ENCODE data around the gene TRPC5OS. TPM values are rescaled to one million over a fixed set of nuclear protein-coding genes. Genes with fewer than 3 reads are reported as not detected.

The TRPC5OS gene
- polyA plus RNA-seq, 1 donor (not counting 4 experiments of a cell fraction or from before 2014, with no cell fraction given), result not detected

DNA sequence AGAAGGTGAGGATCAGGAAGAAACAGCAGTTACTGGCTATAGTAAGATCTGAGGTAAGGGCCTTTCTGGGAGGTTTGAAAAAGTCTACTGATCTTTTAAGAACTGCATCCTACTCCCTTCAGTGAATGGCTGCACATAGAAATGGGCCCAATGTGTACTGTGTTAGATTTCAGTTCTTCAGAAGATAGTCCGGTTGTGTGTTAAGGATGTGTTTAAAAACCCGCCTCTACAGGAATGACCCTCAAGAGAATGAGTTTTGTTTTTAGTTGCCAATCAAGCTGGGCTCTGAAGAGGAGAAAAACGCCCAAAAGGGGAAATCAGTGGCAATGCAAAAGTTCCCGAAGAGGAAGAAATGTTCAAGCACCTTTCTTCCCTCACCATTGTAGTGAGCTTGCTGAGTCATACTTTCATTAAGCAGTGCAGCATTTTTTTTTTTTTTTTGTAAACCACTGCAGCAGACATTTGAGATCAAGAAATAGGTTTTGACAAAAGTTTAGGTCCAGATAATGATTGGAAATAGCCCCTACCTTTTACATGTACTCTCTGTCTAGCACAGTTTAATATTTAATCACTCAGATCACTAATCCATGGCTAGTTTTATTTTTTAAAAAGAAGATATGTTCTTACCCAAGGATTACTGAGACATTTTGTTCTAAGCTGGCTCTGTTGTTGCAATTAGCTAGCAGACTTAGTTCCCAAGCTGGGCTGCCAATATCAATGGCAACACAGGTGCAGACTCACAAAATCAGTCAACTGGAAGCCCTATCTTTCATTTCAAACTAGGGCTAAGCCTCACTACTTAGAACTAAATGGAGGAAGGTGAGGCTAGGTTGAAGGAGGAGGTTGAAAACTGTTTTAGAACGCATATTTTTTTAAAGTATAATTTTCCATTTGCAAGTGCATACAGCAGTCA is 7.0 kb upstream of the TRPC5OS start:
- H3K4me1 ChIP-seq (ENCODE audit: control insufficient read depth, extremely low read depth, insufficient read depth, low read length), result peaks cover 2% of the 10 kb centered on the region
- dilution Hi-C loops (cut with MboI; ENCODE audit: extremely low pct_ligation_motif_present, low sequenced_read_pairs), result no loop called here
- no peak overlapping the region for H3K4me3 ChIP-seq (ENCODE audit: control insufficient read depth in 2 of 3, extremely low read depth in 1 of 3, insufficient read depth in 2 of 3, low read depth in 1 of 3, low read length in 3 of 3)
- H3K36me3 ChIP-seq (ENCODE audit: control insufficient read depth in 2 of 2, extremely low read depth in 1 of 2, insufficient read depth in 2 of 2, low read length in 2 of 2), result no peaks in the 10 kb centered on the region
- no peaks in the 10 kb centered on the region for H3K79me2 ChIP-seq (ENCODE audit: control insufficient read depth, insufficient read depth, low read length)
- no peak overlapping the region for H3K9ac ChIP-seq (ENCODE audit: control insufficient read depth, extremely low read depth, insufficient read depth, low read length)
- no peak for TF ChIP-seq EZH2 (IDR thresholded peaks at IDR 0.05; ENCODE audit: low read length)
- TF ChIP-seq CTCF (optimal IDR thresholded peaks at IDR 0.05 in 1 of 3, IDR thresholded peaks at IDR 0.05 in 1 of 3, conservative IDR thresholded peaks at IDR 0.05 in 1 of 3; ENCODE audit: extremely low read depth in 1 of 3, insufficient read depth in 2 of 3, low read length in 3 of 3), result no peak
- H3K27ac ChIP-seq (ENCODE audit: control insufficient read depth, insufficient read depth, low read length), result no peak overlapping the region
- H2AFZ ChIP-seq (ENCODE audit: control insufficient read depth, low read length), result peak overlapping the region; percentile 44
- FAIRE-seq (peak; percentile 29), DNase-seq (ENCODE audit: low read depth, low spot score) (no peak)
- H3K4me2 ChIP-seq (ENCODE audit: control insufficient read depth, extremely low read depth, insufficient read depth, low read depth, low read length), result peak overlapping the region; percentile 31
- H3K9me1 ChIP-seq (ENCODE audit: control insufficient read depth, extremely low read depth, insufficient read depth, low read length), result no peaks in the 10 kb centered on the region
- H4K20me1 ChIP-seq (ENCODE audit: control insufficient read depth, extremely low read depth, insufficient read depth, low read length), result no peaks in the 10 kb centered on the region
- H3K27me3 ChIP-seq (ENCODE audit: control insufficient read depth, extremely low read depth, insufficient read depth, low read length), result peaks cover 4% of the 10 kb centered on the region
- no peaks in the 10 kb centered on the region for H3K9me3 ChIP-seq (ENCODE audit: control insufficient read depth, low read depth, low read length)

GRCh38 chrX:111869639-111870034 is 6.3 kb upstream of the TRPC5OS start:
- dilution Hi-C loops (cut with MboI; ENCODE audit: extremely low pct_ligation_motif_present, low sequenced_read_pairs), result no loop called here
- Histone ChIP-seq H3K9ac (ENCODE audit: control insufficient read depth, extremely low read depth, insufficient read depth, low read length) (no peak overlapping the region), H3K36me3 (ENCODE audit: control insufficient read depth in 2 of 2, extremely low read depth in 1 of 2, insufficient read depth in 2 of 2, low read length in 2 of 2) (no peaks in the 10 kb centered on the region), H3K4me2 (ENCODE audit: control insufficient read depth, extremely low read depth, insufficient read depth, low read depth, low read length) (no peak overlapping the region), H4K20me1 (ENCODE audit: control insufficient read depth, extremely low read depth, insufficient read depth, low read length) (no peaks in the 10 kb centered on the region), H3K4me1 (ENCODE audit: control insufficient read depth, extremely low read depth, insufficient read depth, low read length) (peaks cover 2% of the 10 kb centered on the region), H3K79me2 (ENCODE audit: control insufficient read depth, insufficient read depth, low read length) (no peaks in the 10 kb centered on the region), H3K9me1 (ENCODE audit: control insufficient read depth, extremely low read depth, insufficient read depth, low read length) (no peaks in the 10 kb centered on the region), H2AFZ (ENCODE audit: control insufficient read depth, low read length) (no peak overlapping the region), H3K9me3 (ENCODE audit: control insufficient read depth, low read depth, low read length) (no peaks in the 10 kb centered on the region), H3K27me3 (ENCODE audit: control insufficient read depth, extremely low read depth, insufficient read depth, low read length) (peaks cover 4% of the 10 kb centered on the region), H3K27ac (ENCODE audit: control insufficient read depth, insufficient read depth, low read length) (no peak overlapping the region), H3K4me3 (ENCODE audit: control insufficient read depth in 2 of 3, extremely low read depth in 1 of 3, insufficient read depth in 2 of 3, low read depth in 1 of 3, low read length in 3 of 3) (no peak overlapping the region)
- TF ChIP-seq EZH2 (IDR thresholded peaks at IDR 0.05; ENCODE audit: low read length) (no peak), CTCF (optimal IDR thresholded peaks at IDR 0.05 in 1 of 3, IDR thresholded peaks at IDR 0.05 in 1 of 3, conservative IDR thresholded peaks at IDR 0.05 in 1 of 3; ENCODE audit: extremely low read depth in 1 of 3, insufficient read depth in 2 of 3, low read length in 3 of 3) (peak; percentile 65 to 79 (median 69))
- DNase-seq (ENCODE audit: low read depth, low spot score) (no peak), FAIRE-seq (peak; percentile 58)
